Adrenal gland (tissue), 5 donors: ENCODE measurements around the gene LRP1B.

Source experiments
- CTCF ChIP-seq, 6 experiments: fragments of 450-650 bp in 4 of 6; fragments of 200-600 bp in 2 of 6; sonication (generic) in 1 of 6; IDR thresholded peaks; 1 replicate in 5 of 6; 2 replicates in 1 of 6; pipeline versions ENCODE4 v1.5.1 to v1.8.0; 2016 to 2021; ENCODE audit warnings: antibody characterized with exemption in 6 of 6, mild to moderate bottlenecking in 2 of 6, moderate library complexity in 1 of 6
- POLR2A ChIP-seq, 2 donors: fragments of 450-650 bp; IDR thresholded peaks; one replicate each; pipeline ENCODE4 v1.6.1; 2017; ENCODE audit warnings: antibody characterized with exemption in 2 of 2, mild to moderate bottlenecking in 2 of 2, moderate library complexity in 1 of 2
- donor health status: DM: no; HTN: no; CAD: no.

GRCh38 chr2:140539242-140539875, 1591.5 kb downstream of the LRP1B start:
- no peak for TF ChIP-seq CTCF (IDR thresholded peaks at IDR 0.05)
- TF ChIP-seq POLR2A (IDR thresholded peaks at IDR 0.05): no peak
